Esophagus squamous epithelium (tissue), 4 donors: ENCODE measurements around the gene CBFA2T2.

Source experiments
- POLR2A ChIP-seq, 4 donors: fragments of 450-650 bp; IDR thresholded peaks; one replicate each; pipeline ENCODE4 v1.6.1; 2017; ENCODE audit warnings: antibody characterized with exemption in 4 of 4, mild to moderate bottlenecking in 4 of 4, moderate library complexity in 3 of 4
- TF ChIP-seq, protein P1 (sequence below), 6 experiments: fragments of 450-650 bp in 4 of 6; fragments of 200-600 bp in 2 of 6; sonication (generic) in 2 of 6; IDR thresholded peaks; one replicate each; pipeline ENCODE4 v1.5.1; 2016 to 2019; ENCODE audit warnings: antibody characterized with exemption in 6 of 6, mild to moderate bottlenecking in 4 of 6, moderate library complexity in 4 of 6

GRCh38 chr20:33629533-33629932, 139.6 kb downstream of the CBFA2T2 start:
- TF ChIP-seq POLR2A (IDR thresholded peaks at IDR 0.05), result no peak
- TF ChIP-seq, protein P1, sequence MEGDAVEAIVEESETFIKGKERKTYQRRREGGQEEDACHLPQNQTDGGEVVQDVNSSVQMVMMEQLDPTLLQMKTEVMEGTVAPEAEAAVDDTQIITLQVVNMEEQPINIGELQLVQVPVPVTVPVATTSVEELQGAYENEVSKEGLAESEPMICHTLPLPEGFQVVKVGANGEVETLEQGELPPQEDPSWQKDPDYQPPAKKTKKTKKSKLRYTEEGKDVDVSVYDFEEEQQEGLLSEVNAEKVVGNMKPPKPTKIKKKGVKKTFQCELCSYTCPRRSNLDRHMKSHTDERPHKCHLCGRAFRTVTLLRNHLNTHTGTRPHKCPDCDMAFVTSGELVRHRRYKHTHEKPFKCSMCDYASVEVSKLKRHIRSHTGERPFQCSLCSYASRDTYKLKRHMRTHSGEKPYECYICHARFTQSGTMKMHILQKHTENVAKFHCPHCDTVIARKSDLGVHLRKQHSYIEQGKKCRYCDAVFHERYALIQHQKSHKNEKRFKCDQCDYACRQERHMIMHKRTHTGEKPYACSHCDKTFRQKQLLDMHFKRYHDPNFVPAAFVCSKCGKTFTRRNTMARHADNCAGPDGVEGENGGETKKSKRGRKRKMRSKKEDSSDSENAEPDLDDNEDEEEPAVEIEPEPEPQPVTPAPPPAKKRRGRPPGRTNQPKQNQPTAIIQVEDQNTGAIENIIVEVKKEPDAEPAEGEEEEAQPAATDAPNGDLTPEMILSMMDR (IDR thresholded peaks at IDR 0.05), result no peak
